ENCODE results near the gene SHFL. TPM values are rescaled to one million over a fixed set of nuclear protein-coding genes. Genes with fewer than 3 reads are reported as not detected.

The SHFL gene
- total and polyA plus RNA-seq, 2 of the 8 experiments (the other 6 are each of a cell fraction or from before 2014, with no cell fraction given) = 25.3 to 37.1 TPM

GRCh38 chr19:10115392-10116084 is 29.4 kb downstream of the SHFL start:
- H2AFZ ChIP-seq (ENCODE audit: low read length) = no peak overlapping the region
- H2AK5ac ChIP-seq (ENCODE audit: low read depth, low read length) = no peak overlapping the region
- DNase-seq (ENCODE audit: low read depth in 1 of 2, low spot score in 2 of 2) (no peak), FAIRE-seq (no peak)
- H3K14ac ChIP-seq (ENCODE audit: insufficient read length) = no peak overlapping the region
- peaks cover 0 to 7% (median 1%) of the 10 kb centered on the region in 4 experiments; a peak in 2 of 7 replicates for H3K4me1 ChIP-seq (replicated peaks in 1 of 4; ENCODE audit: control insufficient read depth in 3 of 4, insufficient read depth in 4 of 4, low read length in 3 of 4)
- peaks cover 5% of the 10 kb centered on the region for H3K23me2 ChIP-seq (ENCODE audit: low read depth, low read length)
- H4K8ac ChIP-seq (ENCODE audit: extremely low read depth, insufficient read depth, low read length) = peak overlapping the region; percentile 63; the same call in 1 of the 2 replicates
- H2BK20ac ChIP-seq (ENCODE audit: low read length) = no peak overlapping the region
- no peak overlapping the region for H3K4ac ChIP-seq (replicated peaks; ENCODE audit: insufficient read length, low read depth, low read length)
- no peak overlapping the region for H3K27ac ChIP-seq (ENCODE audit: low read depth, low read length)
- H4K20me1 ChIP-seq (replicated peaks in 1 of 2; ENCODE audit: control insufficient read depth in 1 of 2, insufficient read depth in 2 of 2, low read length in 2 of 2) = peaks cover 16 to 26% of the 10 kb centered on the region in 2 experiments
- WGBS, 2 experiments (ENCODE audit: extremely low coverage in 1 of 2, insufficient coverage in 1 of 2, insufficient read length in 1 of 2, insufficient replicate concordance in 2 of 2, low coverage in 1 of 2, low lambda C conversion rate in 2 of 2, missing lambda C conversion rate in 1 of 2) = 95% methylated on average over 45 of the region's 45 CpGs; no CpG with 5 or more reads in 1 of the 2 experiments
- H2BK12ac ChIP-seq (ENCODE audit: low read depth, low read length) = no peak overlapping the region
- no peaks in the 10 kb centered on the region for H3K27me3 ChIP-seq (replicated peaks in 1 of 4; ENCODE audit: control insufficient read depth in 3 of 4, extremely low read depth in 1 of 4, insufficient read depth in 3 of 4, low read length in 3 of 4)
- ChIA-PET CTCF (ENCODE audit: partially characterized antibody) (interaction anchor here (0.9 to 3.5 kb wide), 9 partner anchors 9 to 276 kb away, joined by 3 to 18 read pairs (median 4); partner anchors contain the start of gene PPAN), POLR2A (ENCODE audit: partially characterized antibody) (interaction anchor here (0.6 to 29.1 kb wide), 19 partner anchors 6 to 368 kb away, joined by 3 to 412 read pairs (median 4); partner anchors contain the start of genes ANGPTL6, EIF3G, ICAM4 and MRPL4)
- no peaks in the 10 kb centered on the region for H3K9me3 ChIP-seq (ENCODE audit: insufficient read depth in 2 of 2, low read depth in 1 of 2, low read length in 1 of 2)
- no peak overlapping the region for H3K18ac ChIP-seq (ENCODE audit: extremely low read depth, low read length)
- H3K36me3 ChIP-seq (ENCODE audit: control insufficient read depth in 2 of 4, insufficient read depth in 4 of 4, low read length in 3 of 4) = peaks cover 29 to 48% (median 38%) of the 10 kb centered on the region in 4 experiments
- no peak overlapping the region for H2BK15ac ChIP-seq (ENCODE audit: low read length)
- H2BK5ac ChIP-seq (ENCODE audit: low read depth, low read length) = no peak overlapping the region
- no peak overlapping the region for H4K5ac ChIP-seq (ENCODE audit: insufficient read length, low read depth, low read length)
- H3K4me3 ChIP-seq (ENCODE audit: extremely low read depth in 1 of 4, insufficient read depth in 2 of 4, low read depth in 3 of 4, low read length in 4 of 4) = no peak overlapping the region
- peaks cover 0 to 12% of the 10 kb centered on the region in 2 experiments; a peak in 2 of 4 replicates for H3K79me2 ChIP-seq (ENCODE audit: control insufficient read depth in 1 of 2, insufficient read depth in 2 of 2, low read length in 2 of 2)
- no peak overlapping the region for H3K56ac ChIP-seq (replicated peaks; ENCODE audit: insufficient read length, low read depth, low read length)
- no peak overlapping the region for H2BK120ac ChIP-seq (replicated peaks; ENCODE audit: low read depth, low read length)
- TF ChIP-seq GABPA (IDR thresholded peaks at IDR 0.05; ENCODE audit: borderline replicate concordance, insufficient read depth, low read length) (no peak), POLR2AphosphoS5 (IDR thresholded peaks at IDR 0.05; ENCODE audit: low read depth, low read length) (peak; percentile 81), POLR2A (IDR thresholded peaks at IDR 0.05; ENCODE audit: control extremely low read depth in 1 of 2, low read depth in 2 of 2, low read length in 2 of 2) (peak in 1 of 2 experiments; percentile 76), HDAC2 (IDR thresholded peaks at IDR 0.05; ENCODE audit: borderline replicate concordance in 1 of 2, low read depth in 2 of 2, low read length in 2 of 2) (no peak)
- H3K79me1 ChIP-seq (ENCODE audit: low read depth, low read length) = 0 out of 2 replicates have a peak, but pooled peaks cover 2% of the 10 kb centered on the region
- no peak overlapping the region for H3K4me2 ChIP-seq (ENCODE audit: insufficient read depth in 1 of 2, low read depth in 2 of 2, low read length in 2 of 2)
- no peak overlapping the region for H3K23ac ChIP-seq (ENCODE audit: insufficient read length)
- no peak overlapping the region for H4K91ac ChIP-seq (replicated peaks; ENCODE audit: insufficient read length, low read length)
- H3K9ac ChIP-seq (replicated peaks in 1 of 4; ENCODE audit: extremely low read depth in 1 of 4, low read depth in 3 of 4, low read length in 3 of 4) = no peak overlapping the region
